Brain pericyte (primary cell): ENCODE measurements around the gene NDUFA7.
A peak's percentile ranks its signal among the peaks of the same experiment; 100 is the strongest.
"Not testable (repeated sequence)": the region's sequence is repeated elsewhere in the genome, so short reads cannot be mapped to it uniquely, and the experiment has no call there.

Experiments used
- DNase-seq: peaks from one replicate; pipeline ENCODE4 v3.0.0-alpha.2; 2012; ENCODE audit warnings: low read depth, low spot score

Gene NDUFA7

GRCh38 chr19:8319807-8320520, 1.2 kb downstream of the NDUFA7 start:
- DNase-seq: no peak

- not testable (repeated sequence) for DNase-seq
Observed at GRCh38 chr19:8318835-8319234, 2.3 kb downstream of the NDUFA7 start.

GRCh38 chr19:8316351-8317125, 4.6 kb downstream of the NDUFA7 start:
- DNase-seq: no peak

GRCh38 chr19:8314981-8315640, 6.1 kb downstream of the NDUFA7 start:
- DNase-seq: not testable (repeated sequence)

- DNase-seq: no peak
Observed at GRCh38 chr19:8311461-8312260, 9.5 kb downstream of the NDUFA7 start.

GRCh38 chr19:8310342-8311055, 10.7 kb downstream of the NDUFA7 start:
- no peak for DNase-seq

GRCh38 chr19:8308891-8309291, 12.3 kb downstream of the NDUFA7 start:
- no peak for DNase-seq

- DNase-seq: peak; percentile 66
Observed at GRCh38 chr19:8307965-8308866, 13.0 kb downstream of the NDUFA7 start, which contains the start of gene CD320. CD320 (minus strand) TSS chr19:8308358; CDS start chr19:8308290, 68 bp downstream.

- no peak for DNase-seq
Observed at GRCh38 chr19:8307400-8307964, 13.7 kb downstream of the NDUFA7 start.

- DNase-seq: no peak
Observed at GRCh38 chr19:8306235-8307054, 14.7 kb downstream of the NDUFA7 start.

GRCh38 chr19:8305798-8306197, 15.4 kb downstream of the NDUFA7 start:
- no peak for DNase-seq

GRCh38 chr19:8304841-8305621, 16.1 kb downstream of the NDUFA7 start:
- DNase-seq: no peak

GRCh38 chr19:8302734-8303133, 18.4 kb downstream of the NDUFA7 start:
- no peak for DNase-seq

GRCh38 chr19:8302357-8302691, 18.9 kb downstream of the NDUFA7 start:
- no peak for DNase-seq

- not testable (repeated sequence) for DNase-seq
Observed at GRCh38 chr19:8291337-8291736, 29.8 kb downstream of the NDUFA7 start.

GRCh38 chr19:8276508-8276907, 44.7 kb downstream of the NDUFA7 start:
- not testable (repeated sequence) for DNase-seq

- DNase-seq: no peak
Observed at GRCh38 chr19:8269724-8270123, 51.5 kb downstream of the NDUFA7 start.

- DNase-seq: no peak
Observed at GRCh38 chr19:8265872-8266271, 55.3 kb downstream of the NDUFA7 start.
